K562 (cell line): ENCODE measurements around the gene MAP7D1.

ENCODE experiments used
- CTCF ChIP-seq, 3 experiments: IDR thresholded peaks in 2 of 3; conservative IDR thresholded peaks in 1 of 3; 2 replicates each; pipeline ENCODE4 v1.5.1; 2011 to 2012; ENCODE audit warnings: low read length in 3 of 3, mild to moderate bottlenecking in 3 of 3, control low read depth in 2 of 3, improper control_type of control experiment in 1 of 3, inconsistent platforms in 1 of 3, low read depth in 1 of 3, mixed read lengths in 1 of 3, moderate library complexity in 1 of 3; ENCODE audit not compliant: insufficient read depth in 2 of 3
- KAT7 ChIP-seq: sonication (generic); formaldehyde crosslinking; IDR thresholded peaks from 2 replicates; pipeline ENCODE4 v1.8.0; 2022; ENCODE audit warnings: missing genetic modification reagents, mild to moderate bottlenecking, borderline replicate concordance
- KAT8 ChIP-seq: fragments of 450-650 bp; IDR thresholded peaks from 2 replicates; pipeline ENCODE4 v1.6.1; 2016; ENCODE audit warnings: low read depth, mild to moderate bottlenecking
- KLF16 ChIP-seq: IDR thresholded peaks from 2 replicates; pipeline ENCODE4 v1.6.1; 2016; ENCODE audit warnings: antibody characterized with exemption
- MXD1 ChIP-seq: fragments of 250-450 bp; sonication (Bioruptor Pico); IDR thresholded peaks from 2 replicates; pipeline ENCODE4 v1.8.0; 2021; ENCODE audit warnings: borderline replicate concordance, mild to moderate bottlenecking, moderate library complexity; ENCODE audit not compliant: poor library complexity, severe bottlenecking
- MXI1 ChIP-seq: IDR thresholded peaks from 2 replicates; pipeline ENCODE4 v1.6.1; 2011; ENCODE audit warnings: low read depth, mild to moderate bottlenecking, improper control_type of control experiment, low read length
- MYC ChIP-seq, 2 experiments: fragments of 250-450 bp in 1 of 2; sonication (Bioruptor Pico) in 1 of 2; IDR thresholded peaks; 2 replicates each; pipeline versions ENCODE4 v1.5.1 to v1.6.1; 2012 to 2021; ENCODE audit warnings: low read depth in 2 of 2, borderline replicate concordance in 1 of 2, improper control_type of control experiment in 1 of 2, low read length in 1 of 2, mild to moderate bottlenecking in 1 of 2, moderate library complexity in 1 of 2
- NCOA2 ChIP-seq, 2 experiments: fragments of 450-650 bp; IDR thresholded peaks; 2 replicates each; pipeline ENCODE4 v1.6.1; 2018; ENCODE audit warnings: mild to moderate bottlenecking in 2 of 2, moderate library complexity in 1 of 2; ENCODE audit not compliant: partially characterized antibody in 2 of 2
- PKNOX1 ChIP-seq: fragments of 450-650 bp; IDR thresholded peaks from 2 replicates; pipeline ENCODE4 v1.6.1; 2016
- POLR2G ChIP-seq: fragments of 200-400 bp; formaldehyde crosslinking; IDR thresholded peaks from 2 replicates; pipeline ENCODE4 v1.6.1; 2017; ENCODE audit warnings: low read depth, mild to moderate bottlenecking, antibody characterized with exemption, low read length, moderate library complexity
- RBBP5 ChIP-seq: fragments of 200-600 bp; sonication (generic); IDR thresholded peaks from 2 replicates; pipeline ENCODE4 v1.6.1; 2012; ENCODE audit warnings: borderline replicate concordance, mild to moderate bottlenecking, low read length, control low read depth, inconsistent platforms; ENCODE audit not compliant: insufficient read depth, poor library complexity, severe bottlenecking
- REST ChIP-seq, 2 experiments: fragments of 450-650 bp; formaldehyde crosslinking in 1 of 2; IDR thresholded peaks; 2 replicates each; pipeline versions ENCODE4 v1.4.0 to v1.6.1; 2014 to 2020; ENCODE audit warnings: mild to moderate bottlenecking in 2 of 2, borderline replicate concordance in 1 of 2, low read depth in 1 of 2
- TGIF2 ChIP-seq: sonication (generic); formaldehyde crosslinking; IDR thresholded peaks from 2 replicates; pipeline ENCODE4 v1.8.1; 2022; ENCODE audit warnings: mild to moderate bottlenecking, missing genetic modification reagents, moderate library complexity
- TF ChIP-seq, protein P1 (sequence below): fragments of 200-800 bp; sonication (Bioruptor generic); IDR thresholded peaks from 2 replicates; pipeline ENCODE4 v1.6.1; 2017; ENCODE audit warnings: missing genetic modification characterization, missing compliant biosample characterization

DNA sequence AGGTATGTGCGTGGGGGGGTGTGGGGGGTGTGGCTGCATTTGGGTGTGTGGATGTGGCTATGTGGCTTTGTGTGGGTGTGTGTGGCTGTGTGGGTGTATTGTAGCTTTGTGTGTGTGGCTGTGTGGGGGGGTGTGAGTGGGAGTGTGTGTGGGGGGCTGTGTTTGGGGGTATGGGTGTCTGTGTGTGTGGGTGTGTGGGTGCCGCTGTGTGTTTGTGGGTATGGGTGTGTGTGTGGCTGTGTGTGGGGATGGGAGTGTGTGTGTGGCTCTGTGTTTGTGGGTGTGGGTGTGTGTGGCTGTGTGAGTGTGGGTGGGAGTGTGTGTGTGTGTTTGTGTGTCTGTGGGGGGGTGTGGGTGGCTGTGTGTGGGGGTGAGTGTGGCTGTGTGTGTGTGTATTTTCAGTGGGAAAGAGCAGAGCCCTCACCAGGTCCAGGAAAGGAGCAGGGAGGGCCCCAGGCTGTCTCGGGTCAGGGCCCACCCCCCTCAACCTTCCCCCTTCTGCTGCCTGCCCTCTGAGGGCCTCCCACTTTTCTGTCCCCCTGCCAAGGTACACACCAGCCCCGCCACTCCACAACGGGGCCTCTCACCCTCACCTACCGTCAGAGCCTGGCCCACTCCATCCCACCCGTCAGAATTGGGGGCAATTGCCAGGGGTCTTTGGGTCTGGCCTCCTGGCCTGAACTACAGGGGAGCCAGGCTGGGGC, 29.0 kb upstream of the MAP7D1 start:
- TF ChIP-seq MXD1 (CRISPR knock-in tag) (no peak), MYC (IDR thresholded peaks at IDR 0.05; ENCODE audit: low read depth, low read length) (no peak), MYC (CRISPR knock-in tag; IDR thresholded peaks at IDR 0.05; ENCODE audit: borderline replicate concordance, low read depth) (no peak), TGIF2 (CRISPR knock-in tag) (no peak), KAT7 (CRISPR knock-in tag) (no peak), REST (IDR thresholded peaks at IDR 0.05; ENCODE audit: borderline replicate concordance) (no peak), REST (CRISPR knock-in tag; IDR thresholded peaks at IDR 0.05; ENCODE audit: low read depth) (no peak), MXI1 (no peak), RBBP5 (no peak), KLF16 (no peak), CTCF (IDR thresholded peaks at IDR 0.05 in 2 of 3, conservative IDR thresholded peaks at IDR 0.05 in 1 of 3; ENCODE audit: insufficient read depth in 2 of 3, low read depth in 1 of 3, low read length in 3 of 3) (no peak), PKNOX1 (no peak), KAT8 (no peak), NCOA2 (IDR thresholded peaks at IDR 0.05; ENCODE audit: partially characterized antibody in 2 of 2) (no peak), POLR2G (no peak)
- TF ChIP-seq, protein P1, sequence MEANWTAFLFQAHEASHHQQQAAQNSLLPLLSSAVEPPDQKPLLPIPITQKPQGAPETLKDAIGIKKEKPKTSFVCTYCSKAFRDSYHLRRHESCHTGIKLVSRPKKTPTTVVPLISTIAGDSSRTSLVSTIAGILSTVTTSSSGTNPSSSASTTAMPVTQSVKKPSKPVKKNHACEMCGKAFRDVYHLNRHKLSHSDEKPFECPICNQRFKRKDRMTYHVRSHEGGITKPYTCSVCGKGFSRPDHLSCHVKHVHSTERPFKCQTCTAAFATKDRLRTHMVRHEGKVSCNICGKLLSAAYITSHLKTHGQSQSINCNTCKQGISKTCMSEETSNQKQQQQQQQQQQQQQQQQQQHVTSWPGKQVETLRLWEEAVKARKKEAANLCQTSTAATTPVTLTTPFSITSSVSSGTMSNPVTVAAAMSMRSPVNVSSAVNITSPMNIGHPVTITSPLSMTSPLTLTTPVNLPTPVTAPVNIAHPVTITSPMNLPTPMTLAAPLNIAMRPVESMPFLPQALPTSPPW, result no peak
